Renal cortical epithelial cell (primary cell): ENCODE results near the gene ADNP2. TPM values are rescaled to one million over a fixed set of nuclear protein-coding genes. Genes with fewer than 3 reads are reported as not detected.
A peak's percentile ranks its signal among the peaks of the same experiment; 100 is the strongest.
"Not testable (repeated sequence)": the region's sequence is repeated elsewhere in the genome, so short reads cannot be mapped to it uniquely, and the experiment has no call there.

ENCODE experiments used
- DNase-seq: peaks from one replicate; pipeline ENCODE4 v3.0.0-alpha.2; 2011; ENCODE audit warnings: low read depth
- total RNA-seq: library from RNA; depleted of rRNA; stranded (reverse); fragments of >200 nt; gene quantifications from 2 replicates; pipeline ENCODE4 v1.2.3, GENCODE V29; 2014

ADNP2 gene
- total RNA-seq, 1 donor from 2014 or later: 22.4 TPM

GRCh38 chr18:80145196-80145804 is 36.2 kb downstream of the ADNP2 start:
- peak; percentile 18 for DNase-seq

- no peak for DNase-seq
These were observed 38.0 kb downstream of the ADNP2 start for GRCh38 chr18:80147037-80147417.

GRCh38 chr18:80147418-80148325 is 38.6 kb downstream of the ADNP2 start:
- DNase-seq: peak; percentile 84

GRCh38 chr18:80148326-80149199 is 39.5 kb downstream of the ADNP2 start:
- DNase-seq: no peak

- DNase-seq: no peak
These were observed 40.6 kb downstream of the ADNP2 start for GRCh38 chr18:80149667-80150066.

GRCh38 chr18:80154293-80154692 is 45.2 kb downstream of the ADNP2 start:
- no peak for DNase-seq

DNA sequence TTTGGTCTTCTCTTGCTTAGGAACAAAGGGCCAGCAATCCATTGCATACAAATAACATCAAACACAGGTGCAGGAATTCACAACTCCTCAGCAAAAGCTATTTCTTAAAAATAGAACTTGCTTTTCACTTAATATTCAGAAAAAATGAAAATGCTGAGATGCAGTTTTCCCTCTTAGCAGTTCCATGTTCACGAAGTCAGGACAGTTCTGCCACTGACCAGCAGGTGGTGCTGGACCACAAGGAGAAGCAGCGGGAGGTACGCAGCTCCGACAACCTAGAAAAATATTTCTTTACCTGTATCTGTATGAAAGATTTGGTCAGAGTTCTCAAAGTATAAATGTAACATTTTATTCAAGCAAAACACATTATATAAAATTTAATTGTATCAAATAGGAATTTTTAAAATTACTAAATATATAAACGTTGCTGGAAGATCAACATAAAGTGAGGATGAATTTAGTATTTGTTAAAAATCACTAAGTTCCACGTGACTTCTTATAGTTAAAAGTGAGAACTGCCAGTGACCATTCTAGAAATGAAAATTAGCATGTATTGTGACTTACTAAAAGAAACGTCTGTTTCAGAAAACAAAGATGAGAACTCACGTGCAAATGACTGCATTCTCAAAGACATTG is 48.8 kb downstream of the ADNP2 start:
- peak; percentile 62 for DNase-seq

DNA sequence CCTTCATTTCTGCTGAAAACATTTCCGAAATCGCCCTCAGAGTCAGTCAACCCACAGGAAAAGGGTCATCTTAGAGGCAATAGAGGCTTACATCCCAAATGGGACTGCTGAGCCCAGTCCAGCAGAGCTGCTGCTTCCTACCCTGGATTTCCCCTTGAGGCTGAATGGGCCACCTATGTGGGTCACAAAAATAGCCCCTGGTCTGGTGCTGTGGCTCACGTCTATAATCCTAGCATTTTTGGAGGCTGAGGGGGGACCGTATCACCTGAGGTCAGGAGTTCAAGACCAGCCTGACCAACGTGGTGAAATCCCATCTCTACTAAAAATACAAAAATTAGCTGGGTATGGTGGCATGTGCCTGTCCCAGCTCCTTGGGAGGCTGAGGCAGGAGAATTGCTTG is 49.3 kb downstream of the ADNP2 start:
- no peak for DNase-seq

GRCh38 chr18:80159713-80160636 is 50.9 kb downstream of the ADNP2 start:
- DNase-seq: no peak

DNA sequence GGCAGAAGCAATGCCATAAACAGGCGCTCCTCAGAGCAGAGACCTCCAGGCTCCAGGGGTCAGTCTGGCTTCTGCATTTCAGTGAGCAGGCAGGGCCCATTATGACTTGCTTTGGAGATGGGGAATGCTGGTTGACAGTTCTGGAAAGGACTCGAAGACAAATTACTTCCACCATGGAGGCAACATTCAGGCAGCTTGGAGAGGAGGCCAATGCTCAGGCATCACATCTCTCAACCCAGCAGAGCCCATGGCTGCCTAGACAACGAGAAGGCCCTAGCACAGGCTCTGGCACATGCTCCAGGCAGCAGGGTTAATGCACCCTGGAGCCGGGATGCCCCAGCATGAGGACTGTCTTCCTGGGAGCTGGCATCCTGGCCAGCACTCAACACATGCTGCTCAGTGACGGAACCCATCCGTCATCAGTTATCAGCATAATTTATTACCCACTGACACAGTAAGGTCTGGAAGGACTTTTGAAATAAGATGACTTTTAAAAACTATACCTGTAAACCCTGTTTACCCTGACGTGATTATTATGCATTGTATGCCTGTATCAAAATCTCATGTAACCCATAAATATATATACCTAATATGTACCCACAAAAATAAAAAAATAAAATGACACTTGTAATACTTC is 52.8 kb downstream of the ADNP2 start:
- DNase-seq: no peak

DNA sequence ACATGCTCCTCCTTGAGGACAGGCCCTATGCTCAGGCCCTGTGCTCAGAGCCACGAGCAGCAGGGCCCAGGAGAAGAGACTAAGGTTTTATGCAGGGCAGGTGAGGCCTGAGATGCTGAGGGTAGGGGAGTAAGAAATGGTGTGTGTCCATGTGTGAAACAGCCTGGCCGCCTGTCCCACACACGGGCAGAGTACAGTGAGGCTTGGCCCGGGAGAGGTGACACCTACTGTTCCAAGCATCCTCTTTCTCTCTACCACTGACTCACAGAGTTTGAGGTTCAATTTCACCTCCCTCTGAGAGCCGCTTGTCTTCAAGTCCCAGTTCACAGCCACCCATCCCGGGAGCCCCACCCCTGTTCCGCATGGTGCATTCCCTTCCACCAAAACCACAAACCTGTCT is 54.1 kb downstream of the ADNP2 start:
- DNase-seq: no peak

GRCh38 chr18:80164727-80165355 is 55.8 kb downstream of the ADNP2 start:
- not testable (repeated sequence) for DNase-seq

DNA sequence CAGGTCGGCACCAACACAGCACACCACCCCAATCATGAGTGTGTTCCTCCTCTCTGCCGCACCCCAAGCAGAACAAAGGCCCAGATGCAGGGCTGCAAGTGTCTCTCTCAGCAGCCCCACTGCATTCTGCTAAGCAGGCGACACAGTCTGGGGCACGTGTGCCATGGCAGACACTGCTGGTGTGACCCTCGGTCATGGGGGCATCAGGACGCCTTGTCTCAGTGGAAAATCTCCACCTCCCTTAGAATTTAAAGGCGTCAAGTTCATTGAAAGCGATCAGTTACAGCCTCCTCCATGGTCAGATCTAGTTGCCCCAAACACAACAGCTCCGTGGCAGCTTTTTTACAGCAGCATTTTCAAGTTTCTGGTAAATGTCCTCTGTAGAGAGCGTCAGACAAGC is 57.2 kb downstream of the ADNP2 start:
- DNase-seq: no peak

GRCh38 chr18:80166725-80167124 is 57.7 kb downstream of the ADNP2 start:
- DNase-seq: no peak

DNA sequence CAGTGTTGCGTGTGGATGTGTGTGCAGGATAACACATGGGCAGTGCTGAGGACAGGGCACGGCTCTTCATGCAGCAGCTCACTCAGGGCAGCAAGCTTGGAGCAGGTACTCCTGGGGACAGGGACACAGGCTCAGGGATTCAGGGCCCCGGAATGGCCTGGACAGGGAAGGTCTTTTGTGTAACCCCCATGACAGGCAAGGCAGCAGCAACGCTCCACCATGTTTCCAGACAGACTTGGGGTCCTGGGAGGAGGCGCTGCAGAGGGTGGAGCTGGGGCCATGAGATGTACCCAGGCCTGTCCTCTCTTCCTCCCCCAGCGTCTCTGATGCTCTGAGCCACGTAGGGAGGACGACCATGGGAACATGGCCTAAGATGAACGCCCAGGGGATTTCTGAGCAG is 58.3 kb downstream of the ADNP2 start:
- DNase-seq: no peak

DNA sequence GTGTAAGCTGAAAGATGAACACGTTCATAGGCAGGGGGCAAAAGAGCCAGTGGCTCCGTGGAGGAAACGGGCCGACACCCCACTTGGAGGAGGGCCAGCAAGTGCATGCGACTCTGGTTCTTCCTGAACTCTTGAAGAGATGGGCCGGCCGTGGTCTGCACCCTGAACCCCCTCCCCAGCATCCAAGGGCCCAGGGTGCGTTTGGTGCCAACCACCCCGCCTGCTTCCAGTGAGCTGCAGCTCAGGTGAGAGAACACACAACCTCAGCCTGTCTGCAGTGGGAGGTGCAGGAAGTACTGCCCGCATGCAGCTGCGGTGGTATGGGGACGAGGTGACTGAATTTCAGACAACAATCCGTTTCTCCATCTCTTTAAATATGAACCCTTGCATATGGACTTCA is 58.9 kb downstream of the ADNP2 start:
- DNase-seq: no peak

DNA sequence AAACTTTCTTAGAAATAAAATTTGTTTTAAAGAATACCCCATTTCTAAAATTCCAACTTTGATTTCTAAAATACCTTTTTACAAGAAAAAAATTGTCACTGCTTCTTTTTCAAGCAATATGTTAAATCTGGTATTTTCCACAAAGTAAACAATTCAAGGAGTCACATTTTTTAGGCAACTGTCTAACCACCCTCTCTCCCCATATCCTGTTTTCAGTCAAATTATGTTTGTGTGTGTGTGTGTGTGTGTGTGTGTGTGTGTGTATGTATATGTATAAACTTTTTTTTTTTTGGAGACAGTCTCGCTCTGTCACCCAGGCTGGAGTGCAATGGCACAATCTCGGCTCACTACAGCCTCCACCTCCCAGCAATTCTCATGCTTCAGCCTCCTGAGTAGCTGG is 59.3 kb downstream of the ADNP2 start:
- no peak for DNase-seq

- DNase-seq: no peak
These were observed 59.9 kb downstream of the ADNP2 start for GRCh38 chr18:80168982-80169381.

DNA sequence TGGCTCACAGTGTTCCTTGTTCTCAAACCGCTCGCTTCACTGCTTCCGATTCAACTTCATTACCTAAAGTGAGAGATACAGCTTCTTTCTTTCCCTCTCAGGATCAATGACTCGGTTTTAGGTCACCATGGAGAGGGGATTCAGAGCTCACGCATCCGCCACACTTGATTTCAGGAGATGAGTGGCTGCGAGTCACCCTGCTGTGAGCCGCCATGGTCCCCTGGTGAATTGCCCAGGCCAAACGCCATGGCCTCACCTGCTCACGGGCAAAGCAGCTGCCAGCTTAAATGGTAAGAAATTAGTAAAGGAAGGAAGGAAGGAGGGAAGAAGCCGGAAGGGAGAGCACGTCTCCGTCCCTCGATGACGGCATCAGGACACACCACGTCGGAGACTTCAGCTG is 60.5 kb downstream of the ADNP2 start:
- no peak for DNase-seq
